ENCODE measurements around the gene CTSA.
A peak's percentile ranks its signal among the peaks of the same experiment; 100 is the strongest.

CTSA gene

GRCh38 chr20:45890985-45891983 lies at the start of gene CTSA, which contains the start of gene NEURL2:
TSS of gene CTSA (plus strand) at chr20:45891335. CDS start at chr20:45891569, 234 bp downstream.
TSS of gene NEURL2 (minus strand) at chr20:45891208. CDS start at chr20:45890991, 217 bp downstream.
- peak; percentile 31 to 95 (median 86) for DNase-seq

GRCh38 chr20:45841407-45842129 lies 49.6 kb upstream of the CTSA start:
- no peak for DNase-seq

GRCh38 chr20:45842169-45842812 lies 48.8 kb upstream of the CTSA start:
- no peak for DNase-seq

GRCh38 chr20:45843506-45843905 lies 47.6 kb upstream of the CTSA start:
- no peak for DNase-seq

GRCh38 chr20:45845452-45845851 lies 45.7 kb upstream of the CTSA start:
- DNase-seq = no peak

GRCh38 chr20:45848421-45848820 lies 42.7 kb upstream of the CTSA start:
- DNase-seq = no peak

GRCh38 chr20:45848969-45849582 lies 42.1 kb upstream of the CTSA start:
- DNase-seq = no peak

- no peak for DNase-seq
Observed at GRCh38 chr20:45850238-45850637, 40.9 kb upstream of the CTSA start.

GRCh38 chr20:45850926-45851325 lies 40.2 kb upstream of the CTSA start:
- DNase-seq = no peak

- DNase-seq = no peak
Observed at GRCh38 chr20:45851501-45851900, 39.6 kb upstream of the CTSA start.

GRCh38 chr20:45852326-45852725 lies 38.8 kb upstream of the CTSA start:
- DNase-seq = no peak

GRCh38 chr20:45853484-45853883 lies 37.7 kb upstream of the CTSA start:
- DNase-seq = no peak

GRCh38 chr20:45857114-45857881 lies 33.8 kb upstream of the CTSA start, which contains the start of the genes ACOT8 and ZSWIM3:
TSS of gene ACOT8 (minus strand) at chr20:45857392. CDS start at chr20:45857315, 77 bp downstream.
TSS of gene ZSWIM3 (plus strand) at chr20:45857614. CDS start at chr20:45857826, 212 bp downstream.
- peak; percentile 45 to 99 (median 92) for DNase-seq

- DNase-seq = peak in 2 of 58 donors; percentile 47 to 61
Observed at GRCh38 chr20:45857882-45858216, 33.3 kb upstream of the CTSA start.

- DNase-seq = no peak
Observed at GRCh38 chr20:45859916-45860315, 31.2 kb upstream of the CTSA start.

GRCh38 chr20:45860560-45861220 lies 30.4 kb upstream of the CTSA start:
- DNase-seq = no peak

GRCh38 chr20:45861221-45862075 lies 29.7 kb upstream of the CTSA start:
- DNase-seq = peak in 1 of 58 donors; percentile 18
